Fibroblast of lung (primary cell): ENCODE results near the gene SLC27A3. TPM values are rescaled to one million over a fixed set of nuclear protein-coding genes. Genes with fewer than 3 reads are reported as not detected.

Source experiments
- DNase-seq, 2 donors: peaks; one replicate each; pipeline versions ENCODE4 v3.0.0 to v3.0.0-alpha.2; 2010; ENCODE audit warnings: low read depth in 2 of 2
- H2AFZ ChIP-seq: 2 replicates; pipeline ENCODE4 v1.5.1; 2012; ENCODE audit warnings: low read length, control low read depth, inconsistent platforms
- H3K27ac ChIP-seq: 2 replicates; pipeline ENCODE4 v1.5.1; 2011; ENCODE audit warnings: low read length, control low read depth; ENCODE audit not compliant: insufficient read depth
- H3K27me3 ChIP-seq: 2 replicates; pipeline ENCODE4 v1.5.1; 2011; ENCODE audit warnings: mild to moderate bottlenecking, low read length; ENCODE audit not compliant: control insufficient read depth, insufficient read depth
- H3K36me3 ChIP-seq: 2 replicates; pipeline ENCODE4 v1.5.1; 2011; ENCODE audit warnings: low read length; ENCODE audit not compliant: control insufficient read depth, insufficient read depth
- H3K4me1 ChIP-seq: 2 replicates; pipeline ENCODE4 v1.5.1; 2011; ENCODE audit warnings: low read length; ENCODE audit not compliant: control insufficient read depth, insufficient read depth; ENCODE audit errors: extremely low read depth
- H3K4me2 ChIP-seq: 2 replicates; pipeline ENCODE4 v1.5.1; 2011; ENCODE audit warnings: low read length, control low read depth; ENCODE audit not compliant: insufficient read depth; ENCODE audit errors: extremely low read depth
- H3K4me3 ChIP-seq, 4 experiments: fragments of 200-600 bp in 1 of 4; sonication (generic) in 1 of 4; replicated peaks in 1 of 4; 2 replicates each; pipeline ENCODE4 v1.5.1; 2011 to 2016; ENCODE audit warnings: low read length in 4 of 4, low read depth in 3 of 4, mild to moderate bottlenecking in 3 of 4, control low read depth in 2 of 4, inconsistent platforms in 1 of 4, mixed read lengths in 1 of 4; ENCODE audit not compliant: insufficient read depth in 1 of 4; ENCODE audit errors: control extremely low read depth in 1 of 4
- H3K79me2 ChIP-seq: 2 replicates; pipeline ENCODE4 v1.5.1; 2012; ENCODE audit warnings: mild to moderate bottlenecking, low read length, inconsistent platforms; ENCODE audit not compliant: control insufficient read depth, insufficient read depth
- H3K9ac ChIP-seq: 2 replicates; pipeline ENCODE4 v1.5.1; 2011; ENCODE audit warnings: mild to moderate bottlenecking, low read length, control low read depth; ENCODE audit not compliant: insufficient read depth
- H3K9me3 ChIP-seq: 2 replicates; pipeline ENCODE4 v1.5.1; 2012; ENCODE audit warnings: low read depth, low read length; ENCODE audit not compliant: control insufficient read depth, insufficient read depth
- H4K20me1 ChIP-seq: 2 replicates; pipeline ENCODE4 v1.5.1; 2011; ENCODE audit warnings: low read length; ENCODE audit not compliant: control insufficient read depth, insufficient read depth; ENCODE audit errors: extremely low read depth
- EZH2 ChIP-seq: IDR thresholded peaks from 2 replicates; pipeline ENCODE4 v1.5.1; 2012; ENCODE audit warnings: low read length, control low read depth, mild to moderate bottlenecking; ENCODE audit errors: missing control alignments
- polyA plus RNA-seq, 2 donors: library from polyadenylated mRNA; depleted of rRNA in 1 of 2; stranded (reverse) in 1 of 2; unstranded in 1 of 2; fragments of >200 nt; gene quantifications; 2 replicates each; pipeline ENCODE4 v1.2.1, GENCODE V29; 2011 to 2012; ENCODE audit warnings: missing spikeins in 1 of 2
- total RNA-seq: library from RNA; depleted of rRNA; stranded (reverse); fragments of >200 nt; gene quantifications from 2 replicates; pipeline ENCODE4 v1.2.1, GENCODE V29; 2014
- TF ChIP-seq, protein P1 (sequence below), 2 donors: IDR thresholded peaks in 1 of 2; conservative IDR thresholded peaks in 1 of 2; 1 replicate in 1 of 2; 2 replicates in 1 of 2; pipeline ENCODE4 v1.5.1; 2011 to 2012; ENCODE audit warnings: low read length in 2 of 2, control low read depth in 1 of 2, inconsistent platforms in 1 of 2, low read depth in 1 of 2, mild to moderate bottlenecking in 1 of 2

The SLC27A3 gene
- total and polyA plus RNA-seq, 2 donors (not counting 1 experiment from before 2014, with no cell fraction given): 9.7 to 30.6 TPM

GRCh38 chr1:153767519-153767918, 7.7 kb upstream of the SLC27A3 start:
- peaks cover 34% of the 10 kb centered on the region for H3K36me3 ChIP-seq
- no peak for TF ChIP-seq EZH2
- TF ChIP-seq, protein P1, sequence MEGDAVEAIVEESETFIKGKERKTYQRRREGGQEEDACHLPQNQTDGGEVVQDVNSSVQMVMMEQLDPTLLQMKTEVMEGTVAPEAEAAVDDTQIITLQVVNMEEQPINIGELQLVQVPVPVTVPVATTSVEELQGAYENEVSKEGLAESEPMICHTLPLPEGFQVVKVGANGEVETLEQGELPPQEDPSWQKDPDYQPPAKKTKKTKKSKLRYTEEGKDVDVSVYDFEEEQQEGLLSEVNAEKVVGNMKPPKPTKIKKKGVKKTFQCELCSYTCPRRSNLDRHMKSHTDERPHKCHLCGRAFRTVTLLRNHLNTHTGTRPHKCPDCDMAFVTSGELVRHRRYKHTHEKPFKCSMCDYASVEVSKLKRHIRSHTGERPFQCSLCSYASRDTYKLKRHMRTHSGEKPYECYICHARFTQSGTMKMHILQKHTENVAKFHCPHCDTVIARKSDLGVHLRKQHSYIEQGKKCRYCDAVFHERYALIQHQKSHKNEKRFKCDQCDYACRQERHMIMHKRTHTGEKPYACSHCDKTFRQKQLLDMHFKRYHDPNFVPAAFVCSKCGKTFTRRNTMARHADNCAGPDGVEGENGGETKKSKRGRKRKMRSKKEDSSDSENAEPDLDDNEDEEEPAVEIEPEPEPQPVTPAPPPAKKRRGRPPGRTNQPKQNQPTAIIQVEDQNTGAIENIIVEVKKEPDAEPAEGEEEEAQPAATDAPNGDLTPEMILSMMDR (conservative IDR thresholded peaks at IDR 0.05 in 1 of 2, IDR thresholded peaks at IDR 0.05 in 1 of 2; ENCODE audit: low read depth in 1 of 2, low read length in 2 of 2): no peak

DNA sequence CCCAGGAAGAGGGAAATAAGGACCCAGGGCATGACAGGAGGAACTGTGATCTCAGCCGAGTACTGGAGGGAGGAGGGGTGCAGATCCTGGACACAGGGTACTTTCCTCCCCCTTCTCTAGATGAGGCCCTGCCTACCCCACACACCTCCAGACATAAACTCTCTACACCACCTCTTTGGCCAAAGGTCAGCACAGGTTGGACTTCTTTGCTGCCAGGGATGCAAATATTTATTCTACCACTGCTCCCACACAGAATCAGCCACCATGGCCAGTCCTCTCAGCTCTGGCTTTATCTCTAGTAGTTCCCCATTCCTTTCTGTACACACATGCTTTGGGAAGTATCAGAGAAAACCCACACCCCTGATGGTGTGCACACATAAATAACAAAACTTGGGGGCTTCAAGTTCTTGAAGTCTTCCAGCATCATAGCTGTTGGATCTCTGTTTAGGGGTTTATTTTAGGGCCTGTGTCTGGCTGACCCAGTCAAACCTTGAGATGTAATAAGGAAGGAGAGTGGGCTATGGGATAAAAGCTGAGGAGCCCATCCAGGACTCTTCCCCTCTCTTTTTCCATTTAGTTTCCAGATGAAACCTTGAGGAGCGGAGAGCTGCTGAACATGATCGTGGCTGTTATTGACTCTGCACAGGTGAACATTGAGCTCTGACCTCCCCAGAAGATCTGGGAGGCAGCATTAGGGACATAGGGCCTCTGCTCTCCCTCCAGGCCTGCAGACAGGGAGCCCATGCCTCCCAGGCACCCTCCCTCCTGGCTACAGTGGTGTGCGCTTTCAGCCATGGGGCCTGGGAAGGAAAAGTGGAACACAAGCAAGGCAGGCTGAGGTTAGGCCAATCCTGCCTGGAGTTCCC, 6.7 kb upstream of the SLC27A3 start:
- no peak overlapping the region for H3K4me2 ChIP-seq
- no peak overlapping the region for H3K27ac ChIP-seq
- peaks cover 3% of the 10 kb centered on the region for H3K4me1 ChIP-seq
- H3K9ac ChIP-seq: no peak overlapping the region
- H4K20me1 ChIP-seq: no peaks in the 10 kb centered on the region
- no peaks in the 10 kb centered on the region for H3K79me2 ChIP-seq
- H3K9me3 ChIP-seq: no peaks in the 10 kb centered on the region
- no peak for DNase-seq
- no peak overlapping the region for H2AFZ ChIP-seq
- no peak overlapping the region for H3K4me3 ChIP-seq
- peaks cover 37% of the 10 kb centered on the region for H3K36me3 ChIP-seq
- no peaks in the 10 kb centered on the region for H3K27me3 ChIP-seq
- TF ChIP-seq, protein P1 (conservative IDR thresholded peaks at IDR 0.05 in 1 of 2, IDR thresholded peaks at IDR 0.05 in 1 of 2; ENCODE audit: low read depth in 1 of 2, low read length in 2 of 2): no peak
- TF ChIP-seq EZH2: no peak

More at GRCh38 chr1:153767519-153767918, 7.7 kb upstream of the SLC27A3 start:
- Histone ChIP-seq H4K20me1 (no peaks in the 10 kb centered on the region), H3K4me2 (no peak overlapping the region), H3K27me3 (no peaks in the 10 kb centered on the region), H3K9ac (no peak overlapping the region), H2AFZ (no peak overlapping the region), H3K9me3 (no peaks in the 10 kb centered on the region), H3K4me3 (no peak overlapping the region), H3K4me1 (peaks cover 3% of the 10 kb centered on the region), H3K79me2 (no peaks in the 10 kb centered on the region), H3K27ac (no peak overlapping the region)
- DNase-seq: no peak

GRCh38 chr1:153769221-153769620, 6.0 kb upstream of the SLC27A3 start:
- H3K4me3 ChIP-seq: no peak overlapping the region
- H3K36me3 ChIP-seq: peaks cover 32% of the 10 kb centered on the region
- H3K9ac ChIP-seq: no peak overlapping the region
- H2AFZ ChIP-seq: no peak overlapping the region
- H3K27ac ChIP-seq: no peak overlapping the region
- H3K4me2 ChIP-seq: no peak overlapping the region
- H3K79me2 ChIP-seq: no peaks in the 10 kb centered on the region
- H3K9me3 ChIP-seq: no peaks in the 10 kb centered on the region
- TF ChIP-seq EZH2: no peak
- TF ChIP-seq, protein P1 (conservative IDR thresholded peaks at IDR 0.05 in 1 of 2, IDR thresholded peaks at IDR 0.05 in 1 of 2; ENCODE audit: low read depth in 1 of 2, low read length in 2 of 2): no peak
- no peaks in the 10 kb centered on the region for H3K27me3 ChIP-seq
- peaks cover 3% of the 10 kb centered on the region for H3K4me1 ChIP-seq
- no peak for DNase-seq
- no peaks in the 10 kb centered on the region for H4K20me1 ChIP-seq
